Lung (tissue), 12 donors: ENCODE data around the gene GAB2. TPM values are rescaled to one million over a fixed set of nuclear protein-coding genes. Genes with fewer than 3 reads are reported as not detected.

Experiments
- ATAC-seq: fragments of 200-7000 bp; cut with Tn5 transposase; one replicate; pipeline ENCODE4 v1.9.1; 2020; ENCODE audit warnings: moderate number of reproducible peaks; ENCODE audit not compliant: insufficient read depth, low FRiP score
- DNase-seq, 3 donors: peaks; one replicate each; pipeline ENCODE4 v3.0.0-alpha.2; 2013 to 2017
- H3K27ac ChIP-seq, 2 donors: one replicate each; pipeline ENCODE4 v1.5.1; 2013; ENCODE audit warnings: mild to moderate bottlenecking in 2 of 2, moderate library complexity in 2 of 2, control low read depth in 1 of 2, inconsistent platforms in 1 of 2, low read depth in 1 of 2, low read length in 1 of 2
- H3K27me3 ChIP-seq, 3 donors: one replicate each; pipeline ENCODE4 v1.5.1; 2013; ENCODE audit warnings: low read length in 2 of 3; ENCODE audit not compliant: control insufficient read depth in 3 of 3, insufficient read depth in 3 of 3
- H3K36me3 ChIP-seq, 4 donors: one replicate each; pipeline ENCODE4 v1.5.1; 2013; ENCODE audit warnings: low read length in 4 of 4, mild to moderate bottlenecking in 1 of 4, moderate library complexity in 1 of 4; ENCODE audit not compliant: control insufficient read depth in 4 of 4, insufficient read depth in 4 of 4
- H3K4me1 ChIP-seq, 5 donors: one replicate each; pipeline ENCODE4 v1.5.1; 2013; ENCODE audit warnings: low read length in 5 of 5, mild to moderate bottlenecking in 2 of 5, moderate library complexity in 1 of 5; ENCODE audit not compliant: control insufficient read depth in 5 of 5, insufficient read depth in 5 of 5
- H3K4me3 ChIP-seq: one replicate; pipeline ENCODE4 v1.5.1; 2013; ENCODE audit warnings: mild to moderate bottlenecking, control low read depth, moderate library complexity
- H3K9ac ChIP-seq, 2 donors: one replicate each; pipeline ENCODE4 v1.5.1; 2013; ENCODE audit warnings: low read length in 2 of 2, control low read depth in 1 of 2; ENCODE audit not compliant: insufficient read depth in 1 of 2
- H3K9me3 ChIP-seq, 4 donors: one replicate each; pipeline ENCODE4 v1.5.1; 2013; ENCODE audit warnings: low read length in 3 of 4, mild to moderate bottlenecking in 1 of 4, moderate library complexity in 1 of 4; ENCODE audit not compliant: control insufficient read depth in 4 of 4, insufficient read depth in 3 of 4
- CTCF ChIP-seq: IDR thresholded peaks from 2 replicates; pipeline ENCODE4 v1.5.1; 2012; ENCODE audit warnings: mild to moderate bottlenecking; ENCODE audit errors: control extremely low read depth, extremely low read depth
- WGBS, 2 donors: extraction: QIAGEN DNeasy Blood & Tissue Kit; methylation state at CpG; one replicate each; pipeline ENCODE4 v1.1.7; 2013; 5-methylcytosine and 5-hydroxymethylcytosine counted together
- polyA plus RNA-seq, 2 donors: library from polyadenylated mRNA; stranded (reverse); fragments of 200-250 nt; gene quantifications; one replicate each; pipeline ENCODE4 v1.2.1, GENCODE V29; 2013
- total RNA-seq, 2 donors: library from RNA; depleted of rRNA in 1 of 2; stranded (reverse); fragments of >200 nt in 1 of 2; gene quantifications; one replicate each; pipeline ENCODE4 v1.2.1, GENCODE V29; 2014 to 2021
- donor health status: control.
- donor health status: control.
- donor health status: Bipolar disorder and iron deficiency.
- donor health status: healthy.
- donor health status: DM: yes; HTN: yes; CAD: no.

Gene GAB2
- total and polyA plus RNA-seq, 4 donors, result 17.8 to 47.9 (median 23.1) TPM

GRCh38 chr11:78261828-78262227, 155.8 kb downstream of the GAB2 start:
- Histone ChIP-seq H3K36me3 (no peaks in the 10 kb centered on the region), H3K27ac (no peak overlapping the region), H3K4me3 (no peak overlapping the region), H3K9me3 (no peaks in the 10 kb centered on the region), H3K9ac (no peak overlapping the region), H3K27me3 (no peaks in the 10 kb centered on the region), H3K4me1 (peaks cover 0 to 39% (median 9%) of the 10 kb centered on the region in 5 donors)
- TF ChIP-seq CTCF, result no peak
- WGBS, 2 donors, result 91 to 93% methylated on average over 4 of the region's 4 CpGs
- DNase-seq (no peak), ATAC-seq (no peak)

GRCh38 chr11:78261367-78261766, 156.3 kb downstream of the GAB2 start:
- H3K27ac ChIP-seq, result no peak overlapping the region
- peaks cover 0 to 44% (median 13%) of the 10 kb centered on the region in 5 donors for H3K4me1 ChIP-seq
- no peak overlapping the region for H3K4me3 ChIP-seq
- DNase-seq, result no peak
- no peaks in the 10 kb centered on the region for H3K9me3 ChIP-seq
- no peak for ATAC-seq
- no peaks in the 10 kb centered on the region for H3K36me3 ChIP-seq
- no peak overlapping the region for H3K9ac ChIP-seq
- no peaks in the 10 kb centered on the region for H3K27me3 ChIP-seq
- TF ChIP-seq CTCF, result no peak
- 81 to 87% methylated on average over 4 of the region's 4 CpGs for WGBS, 2 donors

- DNase-seq, result peak in 2 of 3 donors; percentile 44 to 72
- TF ChIP-seq CTCF, result no peak
- Histone ChIP-seq H3K9ac (no peak overlapping the region), H3K4me3 (no peak overlapping the region), H3K36me3 (no peaks in the 10 kb centered on the region), H3K4me1 (peaks cover 0 to 45% (median 13%) of the 10 kb centered on the region in 5 donors), H3K27ac (no peak overlapping the region), H3K27me3 (no peaks in the 10 kb centered on the region), H3K9me3 (no peaks in the 10 kb centered on the region)
- no peak for ATAC-seq
- WGBS, 2 donors, result 75 to 77% methylated on average over 8 of the region's 8 CpGs
Observed at GRCh38 chr11:78259777-78260487, 157.7 kb downstream of the GAB2 start.
